COLO668 (cell line): Measurements from ENCODE around the gene HES4.

ENCODE experiments used
- DNase-seq: peaks from one replicate; lab custom pipeline; 2025; ENCODE audit not compliant: unreplicated experiment; lab: John Stamatoyannopoulos, UW

The HES4 gene

GRCh38 chr1:969260-969855 lies 30.5 kb downstream of the HES4 start:
- DNase-seq: no peak

GRCh38 chr1:967466-968343 lies 32.2 kb downstream of the HES4 start:
- no peak for DNase-seq

GRCh38 chr1:966704-967300 lies 33.1 kb downstream of the HES4 start:
- peak; percentile 71 for DNase-seq

GRCh38 chr1:966135-966703 lies 33.7 kb downstream of the HES4 start, which contains the start of gene PLEKHN1:
PLEKHN1 (plus strand) TSS chr1:966482; CDS start chr1:966532, 50 bp downstream.
- no peak for DNase-seq

- no peak for DNase-seq
These were observed 34.3 kb downstream of the HES4 start for GRCh38 chr1:965526-966134.

- DNase-seq: no peak
These were observed 35.0 kb downstream of the HES4 start for GRCh38 chr1:964691-965525.

- DNase-seq: no peak
These were observed 36.0 kb downstream of the HES4 start for GRCh38 chr1:963746-964525.

GRCh38 chr1:963301-963651 lies 36.6 kb downstream of the HES4 start:
- no peak for DNase-seq

GRCh38 chr1:962381-963300 lies 37.3 kb downstream of the HES4 start:
- DNase-seq: no peak

GRCh38 chr1:961132-961669 lies 38.7 kb downstream of the HES4 start:
- peak; percentile 37 for DNase-seq

GRCh38 chr1:960363-961131 lies 39.4 kb downstream of the HES4 start, which contains the start of gene KLHL17:
KLHL17 (plus strand) TSS chr1:960584; CDS start chr1:960694, 110 bp downstream.
- DNase-seq: peak; percentile 92

GRCh38 chr1:959731-960362 lies 40.0 kb downstream of the HES4 start:
- no peak for DNase-seq

- DNase-seq: peak; percentile 98
These were observed 40.8 kb downstream of the HES4 start, which contains the start of gene NOC2L for GRCh38 chr1:958823-959730. NOC2L (minus strand) TSS chr1:959256; CDS start chr1:959240, 16 bp downstream.

- no peak for DNase-seq
These were observed 43.3 kb downstream of the HES4 start for GRCh38 chr1:956636-957035.

- DNase-seq: no peak
These were observed 44.4 kb downstream of the HES4 start for GRCh38 chr1:955474-955873.

- DNase-seq: no peak
These were observed 45.0 kb downstream of the HES4 start for GRCh38 chr1:954927-955326.
